ACHN (cell line): ENCODE results near the gene CDC14A.
A peak's percentile ranks its signal among the peaks of the same experiment; 100 is the strongest.
"Not testable (repeated sequence)": the region's sequence is repeated elsewhere in the genome, so short reads cannot be mapped to it uniquely, and the experiment has no call there.

Experiments used
- DNase-seq: peaks from one replicate; pipeline ENCODE4 v3.0.0-alpha.2; 2015
- in situ Hi-C: cut with HindIII; loops from 2 replicates; pipeline ENCODE4 v1.10.0; 2017; ENCODE audit warnings: low sequenced_read_pairs, low pct_ligation_motif_present, low pct_unique_long_range_greater_than_20kb

Gene CDC14A

DNA sequence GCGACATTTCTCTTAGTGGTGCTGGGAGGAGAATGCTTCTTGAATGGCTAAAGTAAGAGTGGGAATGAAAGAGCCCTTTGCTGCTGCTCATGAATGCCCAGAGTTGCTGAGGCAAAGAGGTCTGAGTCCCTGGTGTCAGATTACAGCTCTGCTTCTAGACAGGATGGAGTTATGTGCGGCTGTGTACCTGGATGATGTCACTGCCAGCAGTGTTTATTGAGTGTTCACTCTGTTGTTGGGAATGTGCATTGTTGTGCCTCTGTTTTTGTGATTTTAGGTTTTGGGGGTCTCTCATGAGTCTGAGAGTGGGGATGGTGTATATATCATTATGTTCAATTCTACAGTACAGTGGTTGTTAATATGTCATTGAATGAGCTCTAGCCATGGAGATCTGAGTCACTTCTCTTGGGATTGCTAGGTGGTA, 2.7 kb downstream of the CDC14A start:
- in situ Hi-C loops: no loop called here
- DNase-seq: peak; percentile 56

GRCh38 chr1:100358210-100358609, 5.9 kb downstream of the CDC14A start:
- DNase-seq: peak; percentile 19
- in situ Hi-C loops: no loop called here

- in situ Hi-C loops: no loop called here
- no peak for DNase-seq
These were observed 6.8 kb downstream of the CDC14A start for GRCh38 chr1:100359139-100359538.

DNA sequence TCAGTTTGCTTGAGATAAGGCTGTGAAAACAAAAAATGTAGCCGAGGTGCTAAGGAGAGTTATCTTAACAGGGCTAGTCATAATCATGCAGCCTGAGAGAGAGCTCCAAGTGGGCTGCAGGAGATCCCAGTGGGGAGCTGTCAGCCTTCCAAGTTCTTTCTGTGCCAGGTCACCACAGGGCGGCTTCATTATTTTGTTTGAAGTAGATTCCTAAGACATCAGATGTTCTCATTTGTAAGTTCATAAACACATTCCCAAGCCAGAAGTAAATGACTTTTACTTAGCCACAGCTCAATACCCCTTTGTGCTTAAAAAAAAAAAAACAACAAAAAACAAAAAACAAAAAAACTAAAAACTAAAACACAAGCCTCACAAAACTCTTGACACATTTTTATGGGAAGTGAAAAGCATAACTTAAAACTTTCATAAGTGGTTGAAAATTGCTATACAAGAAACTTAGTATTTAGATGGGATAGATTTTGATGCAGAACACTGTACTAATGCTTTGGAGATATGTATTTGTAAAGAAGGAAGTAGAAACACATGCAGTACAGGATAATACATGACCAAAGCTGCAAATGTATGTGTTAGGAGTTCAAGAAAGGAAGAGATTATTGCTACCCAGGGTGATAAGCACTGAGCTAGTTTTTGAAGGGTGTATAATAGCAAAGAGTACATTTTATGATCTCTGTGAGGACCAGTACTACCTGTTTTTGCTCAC, 8.6 kb downstream of the CDC14A start:
- in situ Hi-C loops: no loop called here
- DNase-seq: no peak

DNA sequence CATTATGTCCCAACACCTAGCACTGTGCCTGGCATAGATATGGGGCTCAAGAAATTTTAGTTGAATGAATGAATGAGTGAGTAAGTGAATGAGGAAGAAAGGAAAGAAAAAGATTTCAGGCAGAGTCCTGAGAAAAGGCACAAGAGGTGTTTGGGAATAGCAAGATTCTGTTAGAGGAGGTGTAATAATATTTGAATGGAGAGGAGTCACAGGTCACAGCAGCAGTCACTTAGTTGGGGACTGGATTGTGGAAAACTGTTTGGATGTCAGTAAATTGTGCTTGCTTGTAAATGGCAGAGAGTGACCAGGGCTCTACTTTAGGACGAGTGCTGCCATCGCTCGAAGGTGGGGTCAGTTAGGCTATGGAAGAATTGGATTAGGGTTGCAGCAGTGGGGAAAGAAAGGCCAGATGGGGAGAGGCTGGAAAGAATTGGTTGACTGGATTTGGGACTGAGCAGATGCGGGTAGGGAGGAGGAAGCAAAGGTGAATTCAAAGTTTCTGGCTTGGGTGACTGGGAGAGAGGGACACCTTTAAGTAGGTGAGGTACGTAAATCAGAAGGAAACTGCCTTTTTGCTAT, 9.3 kb downstream of the CDC14A start:
- in situ Hi-C loops: no loop called here

DNA sequence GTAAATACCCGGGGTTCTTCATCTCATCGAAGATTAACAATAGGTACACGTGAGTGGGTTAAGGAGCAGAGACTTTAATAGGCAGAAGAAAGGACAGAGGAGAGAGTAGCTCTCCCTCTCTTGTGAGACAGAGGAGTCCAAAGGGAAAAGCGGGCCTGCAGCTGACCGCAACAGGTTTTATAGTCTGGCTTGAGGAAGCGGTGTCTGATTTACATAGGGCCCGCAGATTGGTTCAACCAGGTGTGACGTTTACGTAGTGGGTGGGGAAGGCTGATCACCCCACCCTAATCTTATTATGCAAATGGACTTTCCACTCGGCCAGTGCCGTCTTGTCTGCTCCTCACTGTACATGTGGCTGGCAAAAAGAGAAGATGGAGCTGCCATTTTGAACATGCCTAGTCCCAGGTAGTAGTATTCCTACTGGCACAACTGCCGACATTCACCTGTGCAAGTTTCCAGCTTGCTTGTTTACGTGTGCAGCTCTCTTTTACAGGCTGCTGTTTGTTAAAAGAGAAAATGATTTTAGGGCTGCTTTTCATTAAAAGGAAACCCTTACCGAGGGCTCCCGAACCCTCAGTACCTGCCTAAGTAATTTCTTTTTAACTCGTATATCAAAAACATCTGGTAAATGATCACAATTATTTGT, 10.6 kb downstream of the CDC14A start:
- in situ Hi-C loops: no loop called here
- DNase-seq: no peak

More for the DNA sequence above, 9.3 kb downstream of the CDC14A start:
- no peak for DNase-seq

- no peak for DNase-seq
- in situ Hi-C loops: no loop called here
These were observed 11.5 kb downstream of the CDC14A start for GRCh38 chr1:100363831-100364230.

- in situ Hi-C loops: no loop called here
- no peak for DNase-seq
These were observed 12.4 kb downstream of the CDC14A start for GRCh38 chr1:100364697-100365096.

DNA sequence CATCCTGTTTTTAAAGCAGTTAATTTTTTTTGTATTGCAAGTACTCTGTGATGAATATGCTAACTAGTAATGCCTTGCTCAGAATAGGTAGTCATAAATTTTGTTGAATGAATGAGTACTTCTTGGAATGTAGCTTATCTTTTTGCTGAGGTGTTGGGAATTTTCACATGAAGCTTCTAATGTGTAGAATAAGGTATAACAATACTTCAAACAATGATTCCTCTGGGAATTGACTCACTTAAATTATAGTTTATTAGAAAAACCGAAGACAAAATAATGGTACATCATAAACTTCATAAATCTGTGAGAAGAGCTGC, 13.9 kb downstream of the CDC14A start:
- in situ Hi-C loops: no loop called here
- DNase-seq: no peak

DNA sequence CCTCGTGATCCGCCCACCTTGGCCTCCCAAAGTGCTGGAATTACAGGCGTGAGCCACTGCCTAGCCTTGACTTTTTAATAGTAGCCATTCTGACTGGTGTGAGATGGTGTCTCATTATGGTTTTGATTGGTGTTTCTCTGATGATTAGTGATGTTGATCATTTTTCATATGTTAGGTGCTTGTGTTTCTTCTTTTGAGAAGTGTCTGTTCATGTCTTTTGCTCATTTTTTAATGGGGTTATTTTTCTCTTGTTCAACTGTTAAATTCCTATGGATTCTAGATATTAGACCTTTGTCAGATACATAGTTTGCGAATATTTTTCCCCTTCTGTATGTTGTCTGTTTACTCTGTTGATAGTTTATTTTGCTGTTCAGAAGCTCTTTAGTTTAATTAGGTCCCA, 17.0 kb downstream of the CDC14A start:
- in situ Hi-C loops: not testable (repeated sequence)

DNA sequence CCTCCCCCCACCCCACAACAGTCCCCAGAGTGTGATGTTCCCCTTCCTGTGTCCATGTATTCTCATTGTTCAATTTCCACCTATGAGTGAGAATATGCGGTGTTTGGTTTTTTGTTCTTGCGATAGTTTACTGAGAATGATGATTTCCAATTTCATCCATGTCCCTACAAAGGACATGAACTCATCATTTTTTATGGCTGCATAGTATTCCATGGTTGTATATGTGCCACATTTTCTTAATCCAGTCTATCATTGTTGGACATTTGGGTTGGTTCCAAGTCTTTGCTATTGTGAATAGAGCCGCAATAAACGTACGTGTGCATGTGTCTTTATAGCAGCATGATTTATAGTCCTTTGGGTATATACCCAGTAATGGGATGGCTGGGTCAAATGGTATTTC, 21.6 kb downstream of the CDC14A start:
- in situ Hi-C loops, DNase-seq: not testable (repeated sequence)

More for the DNA sequence above, 17.0 kb downstream of the CDC14A start:
- not testable (repeated sequence) for DNase-seq

- DNase-seq, in situ Hi-C loops: not testable (repeated sequence)
These were observed 24.6 kb downstream of the CDC14A start for GRCh38 chr1:100376890-100377289.

- in situ Hi-C loops: no loop called here
- no peak for DNase-seq
These were observed 25.5 kb downstream of the CDC14A start for GRCh38 chr1:100377590-100378361.

GRCh38 chr1:100378956-100379355, 26.6 kb downstream of the CDC14A start:
- no peak for DNase-seq
- in situ Hi-C loops: no loop called here

GRCh38 chr1:100380635-100381034, 28.3 kb downstream of the CDC14A start:
- in situ Hi-C loops: no loop called here
- no peak for DNase-seq

GRCh38 chr1:100382657-100383056, 30.4 kb downstream of the CDC14A start:
- in situ Hi-C loops: no loop called here
- no peak for DNase-seq

DNA sequence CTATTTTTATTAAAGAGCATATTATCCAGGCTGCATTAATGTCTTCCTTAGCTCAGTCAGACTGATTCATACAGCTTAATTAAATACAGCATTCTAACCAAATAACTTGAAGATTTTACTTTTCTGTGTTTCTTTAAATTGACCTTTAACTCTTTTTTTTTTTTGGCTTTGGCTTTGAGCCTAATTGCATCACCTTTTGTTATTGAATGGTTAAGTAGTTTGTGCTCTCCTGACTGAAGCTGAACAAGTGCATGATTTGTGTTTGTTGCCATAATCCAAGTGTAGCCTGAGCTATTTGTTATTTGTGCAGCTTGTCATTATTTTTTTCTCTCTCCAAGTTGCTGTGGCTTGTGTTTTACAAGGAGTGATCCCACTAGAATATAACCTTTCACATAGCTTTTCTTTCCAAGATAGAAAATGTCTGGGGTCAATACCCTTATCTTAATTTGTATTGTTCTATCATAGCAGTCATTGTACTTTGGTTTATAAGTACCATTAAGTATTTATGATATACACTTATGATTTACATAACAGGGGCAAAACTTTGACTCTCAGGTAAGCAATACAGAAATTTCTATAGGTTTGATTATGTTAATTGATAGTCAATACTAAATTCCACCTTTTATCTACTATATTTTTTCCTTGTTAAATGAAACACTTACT, 31.6 kb downstream of the CDC14A start:
- DNase-seq: no peak
- in situ Hi-C loops: no loop called here

GRCh38 chr1:100387209-100387608, 34.9 kb downstream of the CDC14A start:
- DNase-seq: peak; percentile 58
- in situ Hi-C loops: no loop called here
